IMR-90 (cell line): ENCODE measurements around the gene OGG1. TPM values are rescaled to one million over a fixed set of nuclear protein-coding genes. Genes with fewer than 3 reads are reported as not detected.

Source experiments
- ATAC-seq: fragments of 200-7000 bp; cut with Tn5 transposase; 2 replicates; pipeline ENCODE4 v1.9.1; 2020; ENCODE audit warnings: low read depth, mild to moderate bottlenecking, moderate library complexity
- BruUV-seq: library from RNA; stranded (reverse); fragments of 400-500 nt; replicated peaks from 2 replicates; lab custom pipeline; 2021; lab: Mats Ljungman, UMichigan
- CTCF ChIA-PET: fragments of 300-600 bp; formaldehyde crosslinking; extraction: SDS; loops from one replicate; lab custom pipeline; 2021; ENCODE audit warnings: antibody characterized with exemption; lab: Yijun Ruan, JAX
- POLR2A ChIA-PET: fragments of 300-600 bp; sonication (Branson Sonifier 250); formaldehyde crosslinking; loops from one replicate; lab custom pipeline; 2022; ENCODE audit warnings: antibody characterized with exemption; ENCODE audit not compliant: unreplicated experiment; lab: Charles Lee
- DNase-seq: peaks from one replicate; pipeline ENCODE4 v3.0.0; 2013
- H2AFZ ChIP-seq: replicated peaks from 2 replicates; pipeline ENCODE3; 2013; ENCODE audit warnings: low read length, mild to moderate bottlenecking; ENCODE audit not compliant: poor library complexity
- H2AK5ac ChIP-seq: 2 replicates; pipeline ENCODE4 v1.6.1; 2013; ENCODE audit warnings: low read depth, low read length, inconsistent platforms
- H2AK9ac ChIP-seq: replicated peaks from 2 replicates; pipeline ENCODE3; 2013; ENCODE audit warnings: mild to moderate bottlenecking, low read depth, low read length, moderate library complexity; ENCODE audit not compliant: poor library complexity
- H2BK120ac ChIP-seq: 2 replicates; pipeline ENCODE4 v1.6.1; 2013; ENCODE audit warnings: low read depth, low read length, inconsistent platforms
- H2BK15ac ChIP-seq: 3 replicates; pipeline ENCODE4 v1.6.1; 2013; ENCODE audit warnings: low read depth, low read length, inconsistent platforms
- H2BK20ac ChIP-seq: 2 replicates; pipeline ENCODE4 v1.6.1; 2013; ENCODE audit warnings: low read depth, mild to moderate bottlenecking, inconsistent platforms, low read length, moderate library complexity
- H2BK5ac ChIP-seq: 2 replicates; pipeline ENCODE4 v1.6.1; 2013; ENCODE audit warnings: mild to moderate bottlenecking, low read depth, low read length, inconsistent platforms; ENCODE audit not compliant: poor library complexity, severe bottlenecking
- H3K14ac ChIP-seq: replicated peaks from 2 replicates; pipeline ENCODE4 v1.6.1; 2013; ENCODE audit warnings: low read depth, low read length, inconsistent platforms
- H3K18ac ChIP-seq: 2 replicates; pipeline ENCODE4 v1.6.1; 2013; ENCODE audit warnings: low read depth, low read length, control low read depth
- H3K23ac ChIP-seq: 2 replicates; pipeline ENCODE4 v1.6.1; 2013; ENCODE audit warnings: low read depth, low read length, inconsistent platforms
- H3K27ac ChIP-seq: 2 replicates; pipeline ENCODE4 v1.5.1; 2013; ENCODE audit warnings: mild to moderate bottlenecking, control low read depth, low read length; ENCODE audit not compliant: insufficient read depth
- H3K27me3 ChIP-seq: 2 replicates; pipeline ENCODE4 v1.6.1; 2013; ENCODE audit warnings: low read length; ENCODE audit not compliant: control insufficient read depth, insufficient read depth
- H3K36me3 ChIP-seq: 2 replicates; pipeline ENCODE4 v1.6.1; 2013; ENCODE audit warnings: low read length, mixed read lengths; ENCODE audit not compliant: control insufficient read depth, insufficient read depth
- H3K4ac ChIP-seq: 2 replicates; pipeline ENCODE4 v1.6.1; 2013; ENCODE audit warnings: low read depth, low read length, inconsistent platforms
- H3K4me1 ChIP-seq: 2 replicates; pipeline ENCODE4 v1.6.1; 2013; ENCODE audit warnings: low read length, mixed read lengths; ENCODE audit not compliant: control insufficient read depth, insufficient read depth
- H3K4me2 ChIP-seq: 2 replicates; pipeline ENCODE4 v1.6.1; 2013; ENCODE audit warnings: low read depth, mild to moderate bottlenecking, control low read depth, low read length, moderate library complexity
- H3K4me3 ChIP-seq: 2 replicates; pipeline ENCODE4 v1.5.1; 2013; ENCODE audit warnings: low read depth, mild to moderate bottlenecking, control low read depth, low read length, moderate library complexity; ENCODE audit not compliant: insufficient read depth
- H3K56ac ChIP-seq: 2 replicates; pipeline ENCODE4 v1.6.1; 2013; ENCODE audit warnings: low read length, inconsistent platforms; ENCODE audit not compliant: insufficient read depth; ENCODE audit errors: extremely low read depth
- H3K79me1 ChIP-seq, 2 experiments: 2 replicates each; pipeline ENCODE4 v1.6.1; 2013; ENCODE audit warnings: low read length in 2 of 2, inconsistent platforms in 1 of 2, low read depth in 1 of 2
- H3K9ac ChIP-seq: 2 replicates; pipeline ENCODE4 v1.6.1; 2013; ENCODE audit warnings: low read depth, low read length, control low read depth
- H3K9me1 ChIP-seq: 2 replicates; pipeline ENCODE4 v1.6.1; 2013; ENCODE audit warnings: low read length, inconsistent platforms; ENCODE audit not compliant: insufficient read depth
- H3K9me3 ChIP-seq: 2 replicates; pipeline ENCODE4 v1.6.1; 2013; ENCODE audit warnings: low read length; ENCODE audit not compliant: control insufficient read depth, insufficient read depth
- H4K20me1 ChIP-seq: 2 replicates; pipeline ENCODE4 v1.6.1; 2013; ENCODE audit warnings: low read length, inconsistent platforms; ENCODE audit not compliant: insufficient read depth
- H4K5ac ChIP-seq: 2 replicates; pipeline ENCODE4 v1.6.1; 2013; ENCODE audit warnings: mild to moderate bottlenecking, low read depth, low read length, control low read depth
- H4K8ac ChIP-seq, 2 experiments: 2 replicates each; pipeline ENCODE4 v1.6.1; 2013; ENCODE audit warnings: low read depth in 2 of 2, low read length in 2 of 2, control low read depth in 1 of 2, inconsistent platforms in 1 of 2
- H4K91ac ChIP-seq: 2 replicates; pipeline ENCODE4 v1.6.1; 2013; ENCODE audit warnings: low read depth, low read length, inconsistent platforms; ENCODE audit not compliant: insufficient read depth
- CTCF ChIP-seq: conservative IDR thresholded peaks from 2 replicates; pipeline ENCODE4 v1.5.1; 2012; ENCODE audit warnings: mild to moderate bottlenecking, low read depth, low read length, improper control_type of control experiment
- ELK1 ChIP-seq: fragments of 150-350 bp; IDR thresholded peaks from 2 replicates; pipeline ENCODE4 v1.6.1; 2016; ENCODE audit warnings: low read depth, mild to moderate bottlenecking, low read length, moderate library complexity, borderline replicate concordance
- MAFK ChIP-seq: IDR thresholded peaks from 2 replicates; pipeline ENCODE4 v1.6.1; 2012; ENCODE audit warnings: low read depth, low read length, improper control_type of control experiment
- MAZ ChIP-seq: IDR thresholded peaks from 2 replicates; pipeline ENCODE4 v1.6.1; 2012; ENCODE audit warnings: low read depth, mild to moderate bottlenecking, low read length, improper control_type of control experiment, moderate library complexity, borderline replicate concordance
- MXI1 ChIP-seq: IDR thresholded peaks from 2 replicates; pipeline ENCODE4 v1.6.1; 2012; ENCODE audit warnings: low read depth, mild to moderate bottlenecking, low read length, moderate library complexity, borderline replicate concordance
- NFE2L2 ChIP-seq: fragments of 150-350 bp; IDR thresholded peaks from 2 replicates; pipeline ENCODE4 v1.6.1; 2016; ENCODE audit warnings: low read depth, mild to moderate bottlenecking, low read length
- RAD21 ChIP-seq: IDR thresholded peaks from 2 replicates; pipeline ENCODE4 v1.6.1; 2012; ENCODE audit warnings: low read length, improper control_type of control experiment
- RCOR1 ChIP-seq: IDR thresholded peaks from 2 replicates; pipeline ENCODE4 v1.6.1; 2012; ENCODE audit warnings: mild to moderate bottlenecking, low read length, improper control_type of control experiment; ENCODE audit not compliant: insufficient replicate concordance
- RFX5 ChIP-seq: IDR thresholded peaks from 2 replicates; pipeline ENCODE4 v1.8.0; 2012; ENCODE audit warnings: low read depth, mild to moderate bottlenecking, low read length, moderate library complexity
- SMC3 ChIP-seq: fragments of 150-350 bp; IDR thresholded peaks from 2 replicates; pipeline ENCODE4 v1.6.1; 2016; ENCODE audit warnings: low read depth, mild to moderate bottlenecking, antibody characterized with exemption, low read length, moderate library complexity
- WGBS, 2 experiments: methylation state at CpG; one replicate each; pipeline versions ENCODE4 v1.1.5 to v1.1.7; 2013; ENCODE audit warnings: missing lambda C conversion rate in 2 of 2; ENCODE audit not compliant: insufficient read length in 1 of 2; ENCODE audit errors: extremely low coverage in 2 of 2; 5-methylcytosine and 5-hydroxymethylcytosine counted together
- dilution Hi-C: fragments of 300-500 bp; cut with HindIII; formaldehyde crosslinking; loops from one replicate; pipeline ENCODE4 v1.14.3; 2018; ENCODE audit warnings: low sequenced_read_pairs; ENCODE audit not compliant: unreplicated experiment
- in situ Hi-C: fragments of 300-500 bp; cut with MboI; formaldehyde crosslinking; loops from 3 replicates; pipeline ENCODE4 v1.14.3; 2019; ENCODE audit warnings: low sequenced_read_pairs, inconsistent platforms, mixed read lengths
- intact Hi-C: fragments of 100-400 bp; cut with micrococcal nuclease; formaldehyde crosslinking; loops from 2 replicates; pipeline ENCODE4 v1.10.0; 2022
- polyA plus RNA-seq, 3 experiments: library from polyadenylated mRNA; depleted of rRNA; stranded (reverse); fragments of >200 nt; gene quantifications; 2 replicates each; pipeline ENCODE4 v1.2.3, GENCODE V29; 2012; ENCODE audit warnings: low replicate concordance in 1 of 3
- total RNA-seq: library from RNA; depleted of rRNA; stranded (reverse); fragments of >200 nt; gene quantifications from 2 replicates; pipeline ENCODE4 v1.2.3, GENCODE V29; 2012

The OGG1 gene
- total and polyA plus RNA-seq, 2 of the 4 experiments (the other 2 are of a cell fraction): 14.9 to 25.6 TPM

- H3K27ac ChIP-seq: no peak overlapping the region
- ChIA-PET CTCF (no interaction called here), POLR2A (no interaction called here)
- TF ChIP-seq SMC3 (no peak), NFE2L2 (no peak), CTCF (no peak), RAD21 (no peak), MAFK (no peak), RFX5 (no peak), ELK1 (no peak), MXI1 (no peak), MAZ (no peak), RCOR1 (no peak)
- H3K9me1 ChIP-seq: peaks cover 7% of the 10 kb centered on the region; the same call in 1 of the 2 replicates
- no peak overlapping the region for H3K4me3 ChIP-seq
- H2AK5ac ChIP-seq: no peak overlapping the region
- H2BK20ac ChIP-seq: no peak overlapping the region
- no peak overlapping the region for H3K4ac ChIP-seq
- peaks cover 13 to 14% of the 10 kb centered on the region in 2 experiments for H3K79me1 ChIP-seq
- intact Hi-C loops (no loop called here), dilution Hi-C loops (no loop called here), in situ Hi-C loops (no loop called here)
- no peak overlapping the region for H3K23ac ChIP-seq
- no peak overlapping the region for H4K5ac ChIP-seq
- H2AK9ac ChIP-seq: no peak overlapping the region
- H3K9ac ChIP-seq: no peak overlapping the region
- H3K4me1 ChIP-seq: no peaks in the 10 kb centered on the region
- no peak overlapping the region for H4K8ac ChIP-seq
- H3K56ac ChIP-seq: no peak overlapping the region
- H2BK5ac ChIP-seq: no peak overlapping the region
- no peaks in the 10 kb centered on the region for H3K27me3 ChIP-seq
- ATAC-seq: no peak
- H3K36me3 ChIP-seq: peaks cover 46% of the 10 kb centered on the region
- no peaks in the 10 kb centered on the region for H4K20me1 ChIP-seq
- no peak overlapping the region for H2AFZ ChIP-seq
- H3K14ac ChIP-seq: no peak overlapping the region
- no CpG with 5 or more reads among the region's 7 CpGs for WGBS, 2 experiments
- no peak overlapping the region for H3K4me2 ChIP-seq
- no peak for DNase-seq
- no peaks in the 10 kb centered on the region for H3K9me3 ChIP-seq
- H4K91ac ChIP-seq: no peak overlapping the region
- no peak overlapping the region for H3K18ac ChIP-seq
- H2BK15ac ChIP-seq: no peak overlapping the region
- no TSS peak for BruUV-seq
- no peak overlapping the region for H2BK120ac ChIP-seq
Measured at GRCh38 chr3:9785602-9786001, 35.9 kb downstream of the OGG1 start.
